OCI-LY7 (cell line): ENCODE measurements around the gene ABLIM1.

Experiments used
- CTCF ChIP-seq: fragments of 200-600 bp; sonication (generic); conservative IDR thresholded peaks from 2 replicates; pipeline ENCODE4 v1.5.1; 2014; ENCODE audit warnings: mild to moderate bottlenecking, antibody characterized with exemption, low read length, moderate library complexity, mixed read lengths
- EZH2phosphoT487 ChIP-seq: fragments of 200-600 bp; sonication (generic); IDR thresholded peaks from 2 replicates; pipeline ENCODE4 v1.6.1; 2018; ENCODE audit warnings: low read depth, borderline replicate concordance, mild to moderate bottlenecking, mixed run types, antibody characterized with exemption, low read length, moderate library complexity, mixed read lengths

GRCh38 chr10:114437473-114438292 lies 220.4 kb downstream of the ABLIM1 start:
- TF ChIP-seq CTCF = peak; percentile 68
- TF ChIP-seq EZH2phosphoT487 = no peak
